GM21360 (cell line): Measurements from ENCODE around the gene SDK1.

Source experiments
- ATAC-seq: cut with Tn5 transposase; IDR thresholded peaks from one replicate; pipeline ENCODE4 v1.9.1; 2021; ENCODE audit warnings: mild to moderate bottlenecking, moderate library complexity; ENCODE audit not compliant: unreplicated experiment

The SDK1 gene

DNA sequence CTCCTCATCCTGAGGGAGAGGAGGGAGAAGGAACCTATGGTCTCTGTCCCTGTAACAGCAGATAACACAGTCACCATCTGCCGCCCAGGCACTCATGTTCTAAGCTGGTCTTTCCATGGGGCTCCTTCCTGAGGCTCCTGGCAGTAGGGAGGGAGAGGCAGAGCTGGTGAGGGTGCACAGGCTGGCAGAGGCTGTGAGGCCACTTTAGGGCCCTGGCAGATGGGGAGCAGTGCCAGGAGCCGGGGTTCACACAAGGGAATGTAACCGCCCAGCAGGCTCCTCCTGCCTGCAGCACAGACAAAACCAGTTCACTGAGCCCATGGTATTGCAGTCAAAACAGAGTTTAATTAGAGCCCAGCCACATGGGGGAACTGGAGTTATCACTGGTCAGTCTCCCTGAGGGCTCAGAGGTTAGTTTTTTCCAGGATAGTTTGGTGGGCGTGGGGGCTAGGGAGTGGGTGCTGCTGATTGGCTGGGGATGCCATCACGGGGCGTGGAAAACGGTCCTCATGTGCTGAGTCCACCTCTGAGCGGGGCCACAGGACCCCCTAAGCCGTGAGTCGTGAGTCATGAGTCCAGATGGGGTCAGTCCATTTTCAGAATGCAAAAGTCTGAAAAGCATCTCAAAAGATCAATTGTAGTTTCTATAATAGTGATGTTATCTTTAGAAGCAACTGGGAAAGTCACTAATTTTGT is 881.7 kb downstream of the SDK1 start:
- ATAC-seq, result no peak

DNA sequence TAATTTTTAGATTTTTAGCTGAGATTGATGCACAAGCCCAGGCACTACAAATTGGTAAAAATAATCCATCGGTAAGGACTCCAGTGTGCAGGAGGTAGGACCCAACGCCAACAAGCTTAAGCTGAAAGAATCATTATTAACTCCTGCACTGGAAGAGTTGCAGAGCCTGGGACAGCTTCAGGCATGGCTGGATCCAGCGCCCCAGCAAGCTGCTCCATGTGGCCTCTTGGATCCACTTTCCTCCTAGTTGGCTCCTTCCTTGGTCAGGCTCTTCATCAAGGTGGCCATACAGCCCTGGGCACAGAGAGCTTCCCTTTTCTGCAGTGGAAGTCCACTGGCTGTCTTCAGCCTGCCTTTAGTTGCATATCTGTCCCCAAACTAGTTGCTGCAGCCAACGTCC is 883.6 kb downstream of the SDK1 start:
- ATAC-seq, result no peak

DNA sequence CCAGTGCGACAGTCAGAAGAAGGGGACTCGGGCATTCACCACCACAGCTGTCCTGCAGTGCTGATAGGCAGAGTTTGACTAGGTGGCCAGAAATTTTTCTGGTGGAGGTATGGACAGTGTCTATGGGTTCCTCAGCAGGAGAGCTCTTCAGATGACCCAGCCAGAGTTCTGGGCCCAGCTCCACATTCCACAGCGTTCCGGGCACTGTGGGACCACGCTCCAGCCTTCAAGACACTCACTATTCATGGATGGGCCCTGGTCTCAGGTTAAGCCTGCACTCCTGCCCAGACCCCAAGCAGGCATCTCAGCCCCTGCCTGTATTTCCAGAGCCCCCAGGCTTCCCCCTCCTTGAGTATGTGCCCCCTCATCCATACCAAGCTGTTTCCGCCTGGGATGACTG is 884.1 kb downstream of the SDK1 start:
- ATAC-seq, result no peak

DNA sequence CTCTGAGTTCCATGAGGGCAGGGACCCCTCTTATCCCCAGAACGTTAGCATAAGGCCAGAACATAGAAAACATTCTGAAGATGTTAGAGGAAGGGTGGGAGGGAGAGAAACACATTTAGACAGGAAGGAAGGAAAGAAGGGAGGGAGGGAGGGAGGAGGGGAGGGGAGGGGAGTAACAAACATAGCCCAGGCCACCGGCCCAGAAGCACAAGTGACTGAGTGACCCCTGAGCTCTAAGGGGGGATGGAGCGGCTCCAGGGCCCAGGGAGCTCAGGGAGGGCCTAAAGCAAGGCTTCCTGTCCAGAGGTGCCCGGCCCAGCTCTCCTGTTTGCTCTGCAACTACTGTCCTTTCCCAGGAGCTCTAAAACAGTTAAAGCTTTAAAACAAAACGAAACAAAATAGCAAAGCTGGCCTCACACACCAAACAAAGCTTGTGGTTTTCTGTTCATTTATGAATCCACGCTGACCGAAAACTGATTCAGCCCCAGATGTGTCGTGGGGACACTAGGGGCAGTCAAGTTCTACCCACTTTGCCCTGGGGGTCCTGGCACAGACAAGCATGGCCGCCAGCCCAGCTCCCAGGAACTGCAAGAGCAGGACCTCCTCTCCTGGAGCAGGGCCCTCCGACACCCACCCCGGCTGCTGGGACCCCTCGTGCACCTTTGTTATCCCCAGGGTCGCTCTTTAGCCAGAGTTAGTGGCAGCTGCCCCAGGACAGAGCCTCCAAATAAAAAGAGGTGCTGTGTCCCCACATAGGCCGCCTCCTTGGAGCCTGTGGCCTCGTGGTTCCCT is 884.9 kb downstream of the SDK1 start:
- ATAC-seq, result no peak

DNA sequence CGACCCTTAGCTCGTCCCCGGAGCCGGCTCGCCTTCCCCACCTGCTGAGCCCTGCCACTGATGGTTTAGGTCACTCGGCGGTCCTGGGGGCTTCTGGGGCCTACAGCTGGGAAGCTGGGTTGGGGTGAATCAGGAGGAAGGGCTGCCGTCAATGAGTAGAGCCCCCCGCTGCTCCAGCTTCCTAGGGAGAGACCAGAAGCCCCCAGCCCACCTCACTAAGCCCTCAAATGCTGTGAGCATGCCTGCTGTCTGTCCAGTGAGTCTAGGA is 885.4 kb downstream of the SDK1 start:
- no peak for ATAC-seq

DNA sequence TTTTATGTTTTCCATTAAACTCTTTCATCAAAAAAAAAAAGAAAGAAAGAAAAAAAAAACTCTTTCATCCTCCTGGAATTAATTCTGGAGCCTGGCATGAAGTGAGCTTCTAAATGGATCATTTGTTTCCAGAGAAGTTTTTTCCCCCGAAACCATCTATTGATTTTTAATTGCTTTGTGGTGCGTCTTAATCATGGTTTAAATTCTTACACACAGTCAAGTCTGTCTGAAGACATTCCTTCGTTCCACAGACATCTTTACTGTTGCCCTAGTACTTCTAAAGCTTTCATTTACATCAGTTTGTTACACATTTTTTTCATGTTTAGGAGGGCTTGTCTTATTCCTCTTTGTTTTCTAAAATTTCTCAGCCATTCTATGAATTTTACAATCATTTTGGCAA is 887.6 kb downstream of the SDK1 start:
- ATAC-seq, result no peak

DNA sequence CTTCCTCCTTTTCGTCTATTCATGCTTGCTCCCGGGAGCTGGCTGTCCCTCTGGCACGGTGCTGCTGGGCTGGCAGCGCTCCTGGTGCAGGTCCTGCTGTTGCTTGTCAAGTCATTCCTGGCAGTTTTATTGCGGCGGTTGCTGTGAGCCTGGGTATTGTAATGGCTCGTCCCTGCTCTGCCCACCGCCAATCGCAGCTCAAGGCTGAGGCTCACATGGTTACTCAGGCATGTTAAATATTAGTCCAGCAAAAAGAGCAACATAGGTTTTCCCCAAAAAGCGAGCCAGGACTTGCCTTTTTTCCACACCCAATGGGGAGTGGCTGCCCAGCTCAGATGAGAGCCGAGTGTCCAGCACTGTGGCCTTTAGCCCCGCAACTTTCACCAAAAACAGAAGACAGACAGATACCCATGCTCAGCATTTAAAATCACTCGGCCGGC is 888.1 kb downstream of the SDK1 start:
- no peak for ATAC-seq

DNA sequence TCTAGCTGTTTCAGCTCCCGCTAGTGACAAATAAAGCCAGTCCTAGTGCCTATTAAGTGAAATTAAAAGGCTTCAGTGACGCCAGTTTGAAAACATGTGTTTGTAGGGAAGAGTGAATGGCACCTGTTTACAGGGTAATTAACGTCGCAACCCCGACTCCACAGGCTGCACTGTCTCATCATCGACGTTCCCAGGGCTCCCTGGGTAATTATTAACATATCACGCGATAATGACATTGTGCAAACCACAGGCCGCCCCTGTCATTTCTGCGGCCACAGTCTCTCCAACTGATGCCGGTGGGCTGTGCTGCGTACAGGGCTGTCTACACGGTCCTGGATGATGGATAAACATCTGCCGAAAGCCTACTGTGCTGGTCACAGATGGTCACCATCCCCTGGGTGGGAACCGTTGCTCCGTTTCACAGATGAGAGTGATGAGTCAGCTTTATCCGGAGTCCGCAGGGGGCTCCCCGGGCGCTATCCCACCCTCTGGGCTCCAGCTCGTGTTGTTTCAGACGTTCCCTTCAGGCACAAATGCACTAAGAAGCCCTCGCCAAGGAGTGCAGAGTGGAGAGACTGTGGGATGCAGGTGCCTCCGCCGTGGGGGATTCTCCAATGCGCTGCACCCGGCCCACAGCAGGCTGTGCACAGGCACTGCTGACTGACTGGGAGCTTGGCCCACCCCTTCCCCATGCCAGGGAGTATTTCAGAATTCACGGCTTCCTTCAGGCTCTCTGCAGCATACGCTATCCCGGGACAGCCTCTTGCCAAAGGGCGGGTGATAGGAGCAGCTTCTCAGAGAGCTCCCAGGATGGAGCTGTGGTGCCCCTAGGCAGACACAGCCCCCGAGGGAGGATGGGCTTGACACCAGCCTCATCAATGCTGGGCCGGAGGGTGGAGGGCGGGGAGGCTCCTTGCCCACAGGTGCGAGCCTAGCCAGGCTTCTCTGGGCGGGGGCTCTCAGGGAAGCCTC is 889.2 kb downstream of the SDK1 start:
- ATAC-seq, result no peak

DNA sequence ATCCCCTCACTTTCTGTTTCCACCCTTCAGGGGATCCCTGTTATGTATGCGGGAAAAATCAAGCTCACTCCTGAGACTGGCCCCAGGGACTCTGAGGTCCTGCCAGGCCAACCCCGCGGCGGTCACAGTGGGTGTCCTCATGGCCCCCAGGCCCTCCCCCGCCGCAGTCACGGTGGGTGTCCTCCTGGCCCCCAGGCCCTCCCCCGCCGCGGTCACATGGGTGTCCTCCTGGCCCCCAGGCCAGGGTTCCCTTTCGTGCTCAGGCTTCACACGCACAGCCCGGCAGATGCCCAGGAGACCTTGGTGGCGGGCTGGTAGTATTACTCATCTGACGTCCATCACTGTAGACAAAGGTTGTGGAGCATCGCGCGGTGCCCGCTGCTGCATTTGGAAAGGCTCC is 890.0 kb downstream of the SDK1 start:
- ATAC-seq, result no peak

DNA sequence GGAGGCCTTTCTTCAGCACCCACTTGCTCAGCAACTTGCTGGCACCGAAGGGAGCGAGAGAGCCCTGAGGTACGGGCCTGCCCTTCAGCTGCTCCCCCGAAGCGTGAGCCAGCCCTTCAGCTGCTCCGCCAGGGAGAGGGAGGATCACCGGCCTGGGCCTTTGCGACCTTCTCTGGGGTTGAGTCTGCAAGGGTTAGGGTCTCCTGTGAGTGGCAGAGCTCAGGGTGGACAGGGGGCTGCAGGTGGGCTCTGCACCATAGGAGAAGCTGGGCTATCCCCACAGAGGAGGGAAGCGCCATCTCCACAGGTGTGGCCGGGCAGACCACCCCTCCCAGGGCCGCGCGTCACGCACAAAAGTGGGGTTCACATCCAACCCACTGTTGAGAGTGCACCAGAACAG is 890.5 kb downstream of the SDK1 start:
- no peak for ATAC-seq

DNA sequence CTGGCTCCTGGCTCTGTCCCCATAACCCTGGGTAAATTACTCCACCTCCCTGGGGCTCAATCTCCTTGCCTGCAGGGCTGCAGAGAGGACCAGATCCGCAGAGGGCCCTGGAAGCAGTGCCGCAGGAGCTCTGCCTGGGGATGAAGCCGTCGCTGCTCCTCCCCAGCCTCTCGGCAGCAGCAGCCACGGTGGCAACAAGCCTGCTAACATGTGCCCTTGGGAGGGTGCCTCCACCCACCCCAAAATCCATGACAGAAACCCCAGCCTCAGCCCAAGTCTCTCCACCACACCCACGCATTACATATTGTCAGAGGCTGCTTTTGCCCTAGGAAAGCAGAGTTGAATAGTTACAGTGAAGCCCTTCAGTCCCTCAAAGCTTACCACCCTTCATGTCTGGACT is 894.6 kb downstream of the SDK1 start:
- no peak for ATAC-seq

DNA sequence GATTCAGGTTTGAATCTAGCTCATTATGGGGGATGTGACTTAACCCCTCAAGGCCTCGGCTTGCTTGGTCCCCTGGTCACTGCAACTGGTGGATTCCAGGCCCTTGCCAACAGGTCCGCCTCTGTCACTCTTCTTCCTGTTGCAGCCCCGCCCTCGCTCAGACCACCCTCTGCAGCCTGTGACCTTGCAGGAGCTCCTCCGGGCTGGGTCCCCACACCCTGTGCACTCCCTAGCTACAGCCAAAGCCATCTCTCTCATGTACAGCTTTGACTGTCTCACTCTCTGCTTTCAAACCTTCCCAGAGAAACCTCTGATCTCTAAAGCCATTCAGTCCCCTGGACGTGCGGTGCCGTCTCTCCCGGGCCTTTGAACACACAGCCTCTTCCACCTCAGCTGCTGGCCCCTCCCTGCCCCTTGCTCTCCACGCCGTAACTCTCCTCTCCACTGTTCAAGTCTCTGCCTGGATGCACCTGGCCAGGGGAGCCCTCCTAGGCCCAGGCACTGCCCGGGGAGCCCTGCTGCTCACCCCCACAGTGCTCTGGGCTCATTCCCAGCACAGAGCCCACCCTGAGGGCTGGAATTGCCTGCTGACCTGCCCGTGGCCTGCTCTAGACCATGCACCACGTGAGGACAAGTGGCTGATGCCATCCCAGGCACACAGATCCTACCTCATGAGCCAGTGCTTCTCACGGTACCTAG is 895.2 kb downstream of the SDK1 start:
- ATAC-seq, result no peak

DNA sequence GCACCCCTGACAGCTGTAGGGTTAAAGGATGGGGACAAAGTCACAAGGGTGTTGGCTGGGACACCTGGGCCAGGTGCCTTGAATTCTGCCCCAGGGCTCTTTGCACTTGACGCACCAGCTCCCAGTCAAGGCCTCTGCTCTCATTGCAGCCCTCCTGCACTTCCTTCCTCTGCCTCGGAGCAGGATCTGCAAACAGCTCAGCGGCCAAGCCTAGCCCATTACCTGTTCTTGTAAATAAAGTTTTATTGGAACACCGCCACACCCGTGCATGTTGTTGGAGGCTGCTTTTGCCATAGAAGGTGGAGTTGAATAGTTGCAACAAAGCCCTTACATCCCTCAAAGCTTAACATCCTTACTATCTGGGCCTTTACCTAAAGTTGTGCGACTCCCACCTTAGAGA is 897.2 kb downstream of the SDK1 start:
- no peak for ATAC-seq

DNA sequence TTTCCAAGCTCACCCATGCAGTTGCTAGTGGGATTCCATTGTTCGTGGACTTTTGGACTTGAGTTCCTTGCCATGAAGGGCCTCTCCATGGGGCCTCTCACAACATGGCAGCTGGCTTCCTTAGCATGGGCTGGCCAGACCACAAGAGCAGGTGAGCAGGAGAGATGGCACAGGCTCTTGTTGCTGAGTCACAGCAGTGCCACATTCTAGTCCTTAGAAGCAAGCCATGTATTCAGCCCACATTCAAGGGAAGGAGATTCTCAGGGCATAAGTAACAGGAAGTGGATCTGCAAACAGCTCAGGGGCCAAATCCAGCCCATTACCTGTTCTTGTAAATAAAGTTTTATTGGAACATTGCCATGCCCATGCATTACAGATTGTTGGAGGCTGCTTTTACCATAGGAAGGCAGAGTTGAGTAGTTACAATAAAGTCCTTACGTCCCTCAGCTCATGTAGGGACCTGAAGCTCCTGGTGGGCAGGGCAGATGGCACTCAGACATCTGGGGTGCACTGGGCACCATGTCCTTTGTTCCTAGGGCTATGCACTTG is 899.6 kb downstream of the SDK1 start:
- ATAC-seq, result no peak

DNA sequence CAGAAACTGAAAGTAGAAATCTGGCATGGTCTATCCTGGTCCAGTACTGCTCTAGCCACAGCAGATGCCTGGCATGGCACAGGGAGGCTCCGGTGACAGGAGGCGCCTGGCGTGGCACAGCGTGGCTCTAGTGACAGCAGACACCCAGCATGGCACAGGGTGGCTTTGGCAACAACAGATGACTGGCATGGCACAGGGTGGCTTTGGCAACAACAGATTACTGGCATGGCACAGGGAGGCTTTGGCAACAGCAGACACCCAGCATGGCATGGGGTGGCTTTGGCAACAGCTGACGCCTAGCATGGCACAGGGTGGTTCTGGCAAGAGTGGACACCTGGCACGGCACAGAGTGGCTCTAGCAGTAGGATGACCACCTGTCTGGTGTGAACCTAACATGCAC is 900.5 kb downstream of the SDK1 start:
- ATAC-seq, result no peak

DNA sequence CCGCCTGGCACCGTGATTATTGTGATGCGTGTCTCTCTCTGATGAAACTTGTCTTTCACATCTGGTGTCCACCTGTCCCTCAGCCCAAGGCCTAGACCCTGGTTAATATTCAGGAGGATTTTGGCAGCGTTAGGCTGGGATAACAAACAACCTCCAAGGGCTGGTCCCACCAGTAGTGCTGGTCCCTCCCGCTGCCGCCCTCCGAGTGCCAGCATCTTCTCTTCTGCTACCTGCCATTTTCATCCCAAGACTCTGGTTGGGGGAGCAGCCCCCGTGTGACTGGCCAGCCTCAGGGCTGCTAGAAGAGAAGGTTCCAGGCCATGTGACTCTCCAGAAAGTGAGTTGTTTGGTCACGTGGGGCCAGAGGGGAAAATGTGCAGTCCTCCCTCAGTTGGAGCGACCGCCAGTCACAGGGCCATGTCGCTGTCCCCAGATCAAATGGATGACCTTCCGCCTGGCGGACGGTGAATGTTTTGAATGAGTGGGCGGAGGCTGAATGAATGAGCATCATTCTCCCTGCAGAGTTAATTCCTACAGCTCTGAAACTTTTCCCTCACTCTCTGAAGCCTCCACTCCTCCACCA is 901.2 kb downstream of the SDK1 start:
- no peak for ATAC-seq

DNA sequence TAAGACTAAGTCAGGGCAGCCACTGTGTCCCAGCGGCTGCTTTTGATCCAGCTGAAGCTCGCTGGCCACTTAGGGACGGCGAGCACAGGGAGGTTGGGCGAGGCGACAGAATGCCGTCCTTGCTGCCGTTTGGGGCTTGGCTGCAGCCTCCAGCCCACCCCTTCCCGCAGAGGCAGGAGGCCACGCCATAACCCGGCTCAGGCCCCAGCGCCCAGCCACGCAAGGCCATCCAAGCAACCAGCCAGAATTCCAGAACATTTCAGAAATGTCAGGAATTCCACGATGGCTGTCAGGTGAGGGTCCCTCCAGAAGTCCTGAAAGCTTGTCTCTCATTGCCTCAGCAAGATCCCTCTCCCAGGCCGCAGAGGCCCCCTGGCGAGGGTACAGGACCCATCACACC is 901.9 kb downstream of the SDK1 start:
- no peak for ATAC-seq

DNA sequence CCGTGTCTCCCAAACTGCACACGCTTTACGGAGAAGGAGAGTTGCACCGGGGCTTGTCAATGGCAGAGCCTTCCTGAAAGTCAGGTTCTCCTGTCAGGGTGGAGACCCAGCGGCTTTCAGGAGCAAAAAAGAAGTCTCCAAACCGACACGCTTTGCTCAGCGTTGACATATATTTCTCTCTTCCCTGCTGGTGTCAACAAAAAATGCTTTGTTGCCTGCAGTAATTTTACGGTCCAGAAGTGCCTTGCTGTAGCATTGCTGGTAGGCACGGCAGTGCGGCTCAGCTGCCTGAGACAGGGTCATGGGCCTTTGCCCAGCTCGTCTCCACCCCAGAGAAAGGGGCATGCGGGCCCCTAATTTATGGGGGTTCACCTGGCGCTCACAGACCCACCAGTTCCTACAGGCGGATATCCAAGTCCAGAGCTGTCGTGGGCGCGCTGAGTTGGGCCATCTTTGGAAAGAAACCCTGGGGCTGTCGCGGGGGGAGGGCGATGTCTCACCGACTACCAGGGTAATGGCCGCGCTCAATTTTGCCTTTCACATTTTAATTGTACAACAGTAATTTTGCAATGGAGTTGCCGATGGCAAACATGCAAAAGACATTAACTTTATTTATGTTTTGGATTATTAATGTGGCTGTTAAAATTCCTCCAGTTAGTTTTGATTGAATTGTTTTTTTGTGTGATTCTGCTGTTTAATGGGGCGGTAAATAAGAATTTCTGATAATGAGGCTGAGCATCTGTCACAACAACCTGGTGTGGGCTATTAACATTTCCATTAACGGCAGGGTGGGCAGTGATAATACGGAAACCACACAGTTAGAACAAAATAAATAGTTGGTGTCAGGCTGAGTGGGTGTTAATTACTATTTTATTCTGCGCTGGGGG is 902.8 kb downstream of the SDK1 start:
- no peak for ATAC-seq

DNA sequence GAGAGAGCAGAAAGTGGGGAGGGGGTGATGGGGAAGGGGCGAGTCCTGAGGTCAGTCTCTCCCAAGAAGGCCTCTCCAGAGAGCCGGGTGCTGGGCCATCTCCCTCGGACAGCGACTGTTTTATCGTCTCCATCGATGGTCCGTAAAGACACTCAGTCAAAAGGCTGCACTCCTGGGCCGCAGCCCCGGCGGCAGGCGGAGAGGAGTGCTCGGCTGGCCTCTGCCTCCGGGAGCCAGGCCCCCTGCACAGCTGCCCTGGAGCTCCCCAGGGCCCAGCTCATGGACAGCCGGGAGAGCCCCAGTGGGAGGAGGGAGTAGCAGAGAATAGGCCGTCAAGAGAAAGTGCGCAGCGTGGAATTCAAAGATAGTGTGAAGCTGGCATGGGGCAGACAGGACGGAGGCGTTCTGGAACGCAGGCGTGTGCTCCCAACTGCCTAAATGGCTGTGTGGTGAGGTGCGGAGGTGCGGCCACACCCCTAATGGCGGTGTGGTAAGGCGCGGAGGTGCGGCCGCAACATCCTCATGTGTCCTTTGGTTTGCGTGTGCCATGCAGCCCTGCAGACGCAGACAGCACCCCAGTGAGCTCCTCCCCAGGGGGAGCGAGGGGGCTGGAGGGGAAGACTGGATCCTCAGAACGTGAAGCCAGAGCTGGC is 903.6 kb downstream of the SDK1 start:
- ATAC-seq, result no peak
